HepG2 (cell line): ENCODE results near the gene ARMCX5. TPM values are rescaled to one million over a fixed set of nuclear protein-coding genes. Genes with fewer than 3 reads are reported as not detected.

Source experiments
- BCL6 ChIP-seq: IDR thresholded peaks from 2 replicates; pipeline ENCODE4 v1.6.1; 2016; ENCODE audit warnings: missing genetic modification reagents, missing compliant biosample characterization
- FOSL1 ChIP-seq: sonication (generic); formaldehyde crosslinking; IDR thresholded peaks from 2 replicates; pipeline ENCODE4 v1.9.0; 2021; ENCODE audit warnings: missing genetic modification reagents, borderline replicate concordance
- FOXA3 ChIP-seq: IDR thresholded peaks from 2 replicates; pipeline ENCODE4 v1.6.1; 2016; ENCODE audit warnings: missing genetic modification reagents, missing compliant biosample characterization
- MAFK ChIP-seq, 2 experiments: IDR thresholded peaks in 1 of 2; conservative IDR thresholded peaks in 1 of 2; 2 replicates each; pipeline ENCODE4 v1.6.1; 2011; ENCODE audit warnings: improper control_type of control experiment in 2 of 2, low read length in 2 of 2
- RBFOX2 ChIP-seq: fragments of 200-400 bp; formaldehyde crosslinking; IDR thresholded peaks from 2 replicates; pipeline ENCODE4 v1.6.1; 2017; ENCODE audit warnings: low read depth, mild to moderate bottlenecking, low read length
- RXRB ChIP-seq: IDR thresholded peaks from 2 replicates; pipeline ENCODE4 v1.6.1; 2016; ENCODE audit warnings: borderline replicate concordance, missing genetic modification reagents, missing compliant biosample characterization
- polyA plus RNA-seq, 8 experiments: library from polyadenylated mRNA; depleted of rRNA in 3 of 8; stranded (reverse) in 7 of 8; unstranded in 1 of 8; fragments of >200 nt; fragmentation: Illumina TruSeq in 4 of 8; extraction: Trizol in 4 of 8; gene quantifications; 2 replicates each; pipeline versions ENCODE4 v1.2.1 to v1.2.3, GENCODE V29; 2011 to 2016; ENCODE audit warnings: low read depth in 4 of 8, missing spikeins in 1 of 8, mixed read lengths in 1 of 8; ENCODE audit not compliant: insufficient read depth in 1 of 8
- total RNA-seq, 5 experiments: library from RNA; depleted of rRNA; stranded (reverse); fragments of >200 nt; fragmentation: Illumina TruSeq; extraction: Trizol; gene quantifications; 2 replicates each; pipeline ENCODE4 v1.2.3, GENCODE V29; 2016; ENCODE audit warnings: low read depth in 1 of 5
- TF ChIP-seq, protein P1 (sequence below), 2 experiments: sonication (generic) in 1 of 2; formaldehyde crosslinking in 1 of 2; IDR thresholded peaks; 2 replicates each; pipeline versions ENCODE4 v1.4.0 to v1.6.1; 2016 to 2020; ENCODE audit warnings: borderline replicate concordance in 1 of 2, low read depth in 1 of 2, mild to moderate bottlenecking in 1 of 2, missing genetic modification reagents in 1 of 2
- TF ChIP-seq, protein P2 (sequence below): sonication (generic); formaldehyde crosslinking; IDR thresholded peaks from 2 replicates; pipeline ENCODE4 v1.8.0; 2022; ENCODE audit warnings: mild to moderate bottlenecking, missing genetic modification reagents
- TF ChIP-seq, protein P3 (sequence below): sonication (generic); formaldehyde crosslinking; IDR thresholded peaks from 2 replicates; pipeline ENCODE4 v1.9.0; 2021; ENCODE audit warnings: missing genetic modification reagents, borderline replicate concordance
- TF ChIP-seq, protein P4 (sequence below): sonication (generic); formaldehyde crosslinking; IDR thresholded peaks from 2 replicates; pipeline ENCODE4 v1.5.1; 2020; ENCODE audit warnings: mild to moderate bottlenecking, missing genetic modification reagents, moderate library complexity
- TF ChIP-seq, protein P5 (sequence below): IDR thresholded peaks from 2 replicates; pipeline ENCODE4 v1.6.1; 2016; ENCODE audit warnings: missing genetic modification reagents, missing compliant biosample characterization

Gene ARMCX5
- total and polyA plus RNA-seq, 2 of the 13 experiments (the other 11 are each of a cell fraction or from before 2014, with no cell fraction given) = 9.1 to 14.2 TPM

DNA sequence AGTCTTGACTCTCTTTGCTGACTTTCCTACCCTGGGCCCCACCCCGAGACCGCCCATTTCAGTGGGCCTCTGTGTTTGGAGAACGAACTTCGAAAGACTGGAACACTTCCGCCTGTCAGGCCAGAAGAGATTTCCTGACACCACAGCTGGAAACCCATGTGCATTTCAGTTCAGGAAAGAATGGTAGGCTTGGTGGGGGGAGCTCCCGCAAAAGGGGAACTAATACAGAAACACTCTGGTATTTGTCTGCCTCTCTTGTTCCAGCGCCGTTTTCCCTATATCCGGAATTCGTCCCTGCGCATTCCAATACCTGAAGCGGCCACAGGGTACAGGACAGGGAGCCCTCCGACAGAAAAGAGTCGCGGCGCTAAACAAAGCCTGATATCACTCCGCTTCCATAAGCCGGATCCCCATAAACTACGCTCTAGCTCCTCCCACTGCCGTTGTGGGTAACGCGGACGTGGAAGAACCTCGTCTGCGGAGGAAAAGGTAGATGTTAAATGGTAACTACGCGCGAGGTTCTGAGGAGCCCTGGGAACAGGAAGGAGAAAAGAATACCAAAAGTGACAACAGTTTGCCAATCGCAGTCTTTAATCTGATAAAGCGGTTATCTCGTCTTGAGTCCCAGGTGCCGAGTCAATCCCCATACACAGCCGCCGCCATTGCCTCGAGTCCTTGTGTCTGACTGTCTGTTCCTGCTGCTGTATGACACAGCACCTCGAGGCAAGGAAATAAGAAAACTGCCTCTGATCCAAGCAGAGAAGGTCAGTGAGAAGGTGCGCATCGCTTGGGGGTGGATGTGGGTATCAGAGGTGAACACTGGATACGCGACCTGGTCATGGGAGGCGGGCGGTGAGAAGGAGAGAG lies at the start of gene ARMCX5 (continued):
- TF ChIP-seq, protein P1, sequence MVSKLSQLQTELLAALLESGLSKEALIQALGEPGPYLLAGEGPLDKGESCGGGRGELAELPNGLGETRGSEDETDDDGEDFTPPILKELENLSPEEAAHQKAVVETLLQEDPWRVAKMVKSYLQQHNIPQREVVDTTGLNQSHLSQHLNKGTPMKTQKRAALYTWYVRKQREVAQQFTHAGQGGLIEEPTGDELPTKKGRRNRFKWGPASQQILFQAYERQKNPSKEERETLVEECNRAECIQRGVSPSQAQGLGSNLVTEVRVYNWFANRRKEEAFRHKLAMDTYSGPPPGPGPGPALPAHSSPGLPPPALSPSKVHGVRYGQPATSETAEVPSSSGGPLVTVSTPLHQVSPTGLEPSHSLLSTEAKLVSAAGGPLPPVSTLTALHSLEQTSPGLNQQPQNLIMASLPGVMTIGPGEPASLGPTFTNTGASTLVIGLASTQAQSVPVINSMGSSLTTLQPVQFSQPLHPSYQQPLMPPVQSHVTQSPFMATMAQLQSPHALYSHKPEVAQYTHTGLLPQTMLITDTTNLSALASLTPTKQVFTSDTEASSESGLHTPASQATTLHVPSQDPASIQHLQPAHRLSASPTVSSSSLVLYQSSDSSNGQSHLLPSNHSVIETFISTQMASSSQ (IDR thresholded peaks at IDR 0.05; ENCODE audit: low read depth) = no peak
- TF ChIP-seq, protein P1 (CRISPR knock-in tag; IDR thresholded peaks at IDR 0.05; ENCODE audit: borderline replicate concordance) = peak; percentile 28; the same call in 1 of the 2 replicates
- TF ChIP-seq, protein P2, sequence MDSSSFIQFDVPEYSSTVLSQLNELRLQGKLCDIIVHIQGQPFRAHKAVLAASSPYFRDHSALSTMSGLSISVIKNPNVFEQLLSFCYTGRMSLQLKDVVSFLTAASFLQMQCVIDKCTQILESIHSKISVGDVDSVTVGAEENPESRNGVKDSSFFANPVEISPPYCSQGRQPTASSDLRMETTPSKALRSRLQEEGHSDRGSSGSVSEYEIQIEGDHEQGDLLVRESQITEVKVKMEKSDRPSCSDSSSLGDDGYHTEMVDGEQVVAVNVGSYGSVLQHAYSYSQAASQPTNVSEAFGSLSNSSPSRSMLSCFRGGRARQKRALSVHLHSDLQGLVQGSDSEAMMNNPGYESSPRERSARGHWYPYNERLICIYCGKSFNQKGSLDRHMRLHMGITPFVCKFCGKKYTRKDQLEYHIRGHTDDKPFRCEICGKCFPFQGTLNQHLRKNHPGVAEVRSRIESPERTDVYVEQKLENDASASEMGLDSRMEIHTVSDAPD = no peak
- TF ChIP-seq, protein P3, sequence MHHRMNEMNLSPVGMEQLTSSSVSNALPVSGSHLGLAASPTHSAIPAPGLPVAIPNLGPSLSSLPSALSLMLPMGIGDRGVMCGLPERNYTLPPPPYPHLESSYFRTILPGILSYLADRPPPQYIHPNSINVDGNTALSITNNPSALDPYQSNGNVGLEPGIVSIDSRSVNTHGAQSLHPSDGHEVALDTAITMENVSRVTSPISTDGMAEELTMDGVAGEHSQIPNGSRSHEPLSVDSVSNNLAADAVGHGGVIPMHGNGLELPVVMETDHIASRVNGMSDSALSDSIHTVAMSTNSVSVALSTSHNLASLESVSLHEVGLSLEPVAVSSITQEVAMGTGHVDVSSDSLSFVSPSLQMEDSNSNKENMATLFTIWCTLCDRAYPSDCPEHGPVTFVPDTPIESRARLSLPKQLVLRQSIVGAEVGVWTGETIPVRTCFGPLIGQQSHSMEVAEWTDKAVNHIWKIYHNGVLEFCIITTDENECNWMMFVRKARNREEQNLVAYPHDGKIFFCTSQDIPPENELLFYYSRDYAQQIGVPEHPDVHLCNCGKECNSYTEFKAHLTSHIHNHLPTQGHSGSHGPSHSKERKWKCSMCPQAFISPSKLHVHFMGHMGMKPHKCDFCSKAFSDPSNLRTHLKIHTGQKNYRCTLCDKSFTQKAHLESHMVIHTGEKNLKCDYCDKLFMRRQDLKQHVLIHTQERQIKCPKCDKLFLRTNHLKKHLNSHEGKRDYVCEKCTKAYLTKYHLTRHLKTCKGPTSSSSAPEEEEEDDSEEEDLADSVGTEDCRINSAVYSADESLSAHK = no peak
- TF ChIP-seq RXRB (0 out of 2 replicates have a peak, but pooled peaks have one; percentile 22), FOSL1 (CRISPR knock-in tag) (no peak), MAFK (conservative IDR thresholded peaks at IDR 0.05 in 1 of 2, IDR thresholded peaks at IDR 0.05 in 1 of 2; ENCODE audit: low read length in 2 of 2) (no peak), RBFOX2 (no peak), FOXA3 (CRISPR knock-in tag) (peak; percentile 36; the same call in 1 of the 2 replicates), BCL6 (0 out of 2 replicates have a peak, but pooled peaks have one; percentile 2)
- TF ChIP-seq, protein P4, sequence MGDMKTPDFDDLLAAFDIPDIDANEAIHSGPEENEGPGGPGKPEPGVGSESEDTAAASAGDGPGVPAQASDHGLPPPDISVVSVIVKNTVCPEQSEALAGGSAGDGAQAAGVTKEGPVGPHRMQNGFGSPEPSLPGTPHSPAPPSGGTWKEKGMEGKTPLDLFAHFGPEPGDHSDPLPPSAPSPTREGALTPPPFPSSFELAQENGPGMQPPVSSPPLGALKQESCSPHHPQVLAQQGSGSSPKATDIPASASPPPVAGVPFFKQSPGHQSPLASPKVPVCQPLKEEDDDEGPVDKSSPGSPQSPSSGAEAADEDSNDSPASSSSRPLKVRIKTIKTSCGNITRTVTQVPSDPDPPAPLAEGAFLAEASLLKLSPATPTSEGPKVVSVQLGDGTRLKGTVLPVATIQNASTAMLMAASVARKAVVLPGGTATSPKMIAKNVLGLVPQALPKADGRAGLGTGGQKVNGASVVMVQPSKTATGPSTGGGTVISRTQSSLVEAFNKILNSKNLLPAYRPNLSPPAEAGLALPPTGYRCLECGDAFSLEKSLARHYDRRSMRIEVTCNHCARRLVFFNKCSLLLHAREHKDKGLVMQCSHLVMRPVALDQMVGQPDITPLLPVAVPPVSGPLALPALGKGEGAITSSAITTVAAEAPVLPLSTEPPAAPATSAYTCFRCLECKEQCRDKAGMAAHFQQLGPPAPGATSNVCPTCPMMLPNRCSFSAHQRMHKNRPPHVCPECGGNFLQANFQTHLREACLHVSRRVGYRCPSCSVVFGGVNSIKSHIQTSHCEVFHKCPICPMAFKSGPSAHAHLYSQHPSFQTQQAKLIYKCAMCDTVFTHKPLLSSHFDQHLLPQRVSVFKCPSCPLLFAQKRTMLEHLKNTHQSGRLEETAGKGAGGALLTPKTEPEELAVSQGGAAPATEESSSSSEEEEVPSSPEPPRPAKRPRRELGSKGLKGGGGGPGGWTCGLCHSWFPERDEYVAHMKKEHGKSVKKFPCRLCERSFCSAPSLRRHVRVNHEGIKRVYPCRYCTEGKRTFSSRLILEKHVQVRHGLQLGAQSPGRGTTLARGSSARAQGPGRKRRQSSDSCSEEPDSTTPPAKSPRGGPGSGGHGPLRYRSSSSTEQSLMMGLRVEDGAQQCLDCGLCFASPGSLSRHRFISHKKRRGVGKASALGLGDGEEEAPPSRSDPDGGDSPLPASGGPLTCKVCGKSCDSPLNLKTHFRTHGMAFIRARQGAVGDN = peak; percentile 40
- TF ChIP-seq, protein P5, sequence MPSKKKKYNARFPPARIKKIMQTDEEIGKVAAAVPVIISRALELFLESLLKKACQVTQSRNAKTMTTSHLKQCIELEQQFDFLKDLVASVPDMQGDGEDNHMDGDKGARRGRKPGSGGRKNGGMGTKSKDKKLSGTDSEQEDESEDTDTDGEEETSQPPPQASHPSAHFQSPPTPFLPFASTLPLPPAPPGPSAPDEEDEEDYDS (CRISPR knock-in tag) = peak; percentile 62; the same call in 1 of the 2 replicates
